Measurements from ENCODE around the gene CNGA3. TPM values are rescaled to one million over a fixed set of nuclear protein-coding genes. Genes with fewer than 3 reads are reported as not detected.

CNGA3 gene
- total and polyA plus RNA-seq, 2 of the 8 experiments (the other 6 are each of a cell fraction or from before 2014, with no cell fraction given) = 0.02 TPM; not detected in 1

DNA sequence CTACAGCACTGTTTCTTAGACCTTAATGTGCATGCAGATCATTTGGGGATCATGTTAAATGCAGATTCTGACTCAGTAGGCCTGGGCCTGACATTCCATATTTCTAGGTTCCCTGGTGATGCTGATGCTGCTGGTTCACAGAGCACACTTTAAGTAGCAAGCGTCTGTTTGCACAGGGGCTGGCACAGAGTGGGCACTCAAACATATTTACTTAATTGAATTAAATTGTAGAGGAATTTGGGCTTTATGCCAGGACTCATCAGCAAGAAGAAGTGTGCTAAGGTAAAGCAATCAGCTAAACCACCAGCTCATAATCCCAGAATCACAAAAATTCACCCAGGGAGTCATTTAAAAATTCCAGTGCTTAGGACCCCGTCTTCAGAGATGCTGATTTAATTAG, 73.3 kb downstream of the CNGA3 start:
- H4K8ac ChIP-seq (ENCODE audit: extremely low read depth, insufficient read depth, low read length) = no peak overlapping the region
- H3K18ac ChIP-seq (ENCODE audit: extremely low read depth, low read length) = no peak overlapping the region
- 78% methylated on average over 2 of the region's 2 CpGs; no CpG with 5 or more reads in 1 of the 2 experiments for WGBS, 2 experiments (ENCODE audit: extremely low coverage in 1 of 2, insufficient coverage in 1 of 2, insufficient read length in 1 of 2, insufficient replicate concordance in 2 of 2, low coverage in 1 of 2, low lambda C conversion rate in 2 of 2, missing lambda C conversion rate in 1 of 2)
- H3K9ac ChIP-seq (replicated peaks in 1 of 4; ENCODE audit: extremely low read depth in 1 of 4, low read depth in 3 of 4, low read length in 3 of 4) = no peak overlapping the region
- FAIRE-seq (no peak), DNase-seq (ENCODE audit: low read depth in 1 of 2, low spot score in 2 of 2) (no peak)
- no peaks in the 10 kb centered on the region for H3K27me3 ChIP-seq (replicated peaks in 1 of 4; ENCODE audit: control insufficient read depth in 3 of 4, extremely low read depth in 1 of 4, insufficient read depth in 3 of 4, low read length in 3 of 4)
- H2BK12ac ChIP-seq (ENCODE audit: low read depth, low read length) = no peak overlapping the region
- no peak overlapping the region for H3K4ac ChIP-seq (replicated peaks; ENCODE audit: insufficient read length, low read depth, low read length)
- ChIA-PET POLR2A (ENCODE audit: partially characterized antibody) (no interaction called here), CTCF (ENCODE audit: partially characterized antibody) (no interaction called here)
- H2BK120ac ChIP-seq (replicated peaks; ENCODE audit: low read depth, low read length) = no peak overlapping the region
- H3K23me2 ChIP-seq (ENCODE audit: low read depth, low read length) = no peaks in the 10 kb centered on the region
- no peaks in the 10 kb centered on the region for H4K20me1 ChIP-seq (replicated peaks in 1 of 2; ENCODE audit: control insufficient read depth in 1 of 2, insufficient read depth in 2 of 2, low read length in 2 of 2)
- H3K79me2 ChIP-seq (ENCODE audit: control insufficient read depth in 1 of 2, insufficient read depth in 2 of 2, low read length in 2 of 2) = no peaks in the 10 kb centered on the region
- TF ChIP-seq, protein P1, sequence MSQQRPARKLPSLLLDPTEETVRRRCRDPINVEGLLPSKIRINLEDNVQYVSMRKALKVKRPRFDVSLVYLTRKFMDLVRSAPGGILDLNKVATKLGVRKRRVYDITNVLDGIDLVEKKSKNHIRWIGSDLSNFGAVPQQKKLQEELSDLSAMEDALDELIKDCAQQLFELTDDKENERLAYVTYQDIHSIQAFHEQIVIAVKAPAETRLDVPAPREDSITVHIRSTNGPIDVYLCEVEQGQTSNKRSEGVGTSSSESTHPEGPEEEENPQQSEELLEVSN (IDR thresholded peaks at IDR 0.05) = no peak
- TF ChIP-seq MAFK (IDR thresholded peaks at IDR 0.05; ENCODE audit: low read depth, low read length) = no peak
- no peak for TF ChIP-seq ZNF274 (IDR thresholded peaks at IDR 0.05; ENCODE audit: borderline replicate concordance, extremely low read depth, low read length)
- no peak for TF ChIP-seq GTF2F1 (IDR thresholded peaks at IDR 0.05; ENCODE audit: borderline replicate concordance, low read depth, low read length)
- no peak for TF ChIP-seq SP2 (IDR thresholded peaks at IDR 0.05; ENCODE audit: low read length)
- no peak for TF ChIP-seq YY1 (IDR thresholded peaks at IDR 0.05; ENCODE audit: low read depth, low read length)
- TF ChIP-seq EP300 (IDR thresholded peaks at IDR 0.05; ENCODE audit: borderline replicate concordance in 1 of 2, low read depth in 2 of 2, low read length in 2 of 2) = no peak
- no peak for TF ChIP-seq CREB1 (IDR thresholded peaks at IDR 0.05)
- no peak for TF ChIP-seq POU5F1 (IDR thresholded peaks at IDR 0.05; ENCODE audit: low read depth, low read length)
- no peak for TF ChIP-seq POLR2AphosphoS5 (IDR thresholded peaks at IDR 0.05; ENCODE audit: low read depth, low read length)
- H3K9me3 ChIP-seq (ENCODE audit: insufficient read depth in 2 of 2, low read depth in 1 of 2, low read length in 1 of 2) = peaks cover 17 to 20% of the 10 kb centered on the region in 2 experiments
- no peak overlapping the region for H2BK5ac ChIP-seq (ENCODE audit: low read depth, low read length)
- no peak overlapping the region for H3K56ac ChIP-seq (replicated peaks; ENCODE audit: insufficient read length, low read depth, low read length)
- no peaks in the 10 kb centered on the region for H3K79me1 ChIP-seq (ENCODE audit: low read depth, low read length)
- no peak overlapping the region for H3K14ac ChIP-seq (ENCODE audit: insufficient read length)
- H3K4me3 ChIP-seq (ENCODE audit: extremely low read depth in 1 of 4, insufficient read depth in 2 of 4, low read depth in 3 of 4, low read length in 4 of 4) = no peak overlapping the region
- no peak overlapping the region for H3K23ac ChIP-seq (ENCODE audit: insufficient read length)
- no peak overlapping the region for H3K27ac ChIP-seq (ENCODE audit: low read depth, low read length)
- no peak overlapping the region for H2BK20ac ChIP-seq (ENCODE audit: low read length)
- H4K5ac ChIP-seq (ENCODE audit: insufficient read length, low read depth, low read length) = no peak overlapping the region
- H3K4me1 ChIP-seq (replicated peaks in 1 of 4; ENCODE audit: control insufficient read depth in 3 of 4, insufficient read depth in 4 of 4, low read length in 3 of 4) = no peaks in the 10 kb centered on the region
- no peak overlapping the region for H4K91ac ChIP-seq (replicated peaks; ENCODE audit: insufficient read length, low read length)
- H2AFZ ChIP-seq (ENCODE audit: low read length) = no peak overlapping the region
- H2BK15ac ChIP-seq (ENCODE audit: low read length) = no peak overlapping the region
- H3K36me3 ChIP-seq (ENCODE audit: control insufficient read depth in 2 of 4, insufficient read depth in 4 of 4, low read length in 3 of 4) = no peaks in the 10 kb centered on the region
- no peak overlapping the region for H2AK5ac ChIP-seq (ENCODE audit: low read depth, low read length)
- H3K4me2 ChIP-seq (ENCODE audit: insufficient read depth in 1 of 2, low read depth in 2 of 2, low read length in 2 of 2) = no peak overlapping the region
